Colonic mucosa (tissue), 4 donors: ENCODE data around the gene FOXP1. TPM values are rescaled to one million over a fixed set of nuclear protein-coding genes. Genes with fewer than 3 reads are reported as not detected.
A peak's percentile ranks its signal among the peaks of the same experiment; 100 is the strongest.

Experiments used
- DNase-seq: peaks from one replicate; pipeline ENCODE4 v3.0.0-alpha.2; 2020
- H3K27ac ChIP-seq: fragments of 200-600 bp; one replicate; pipeline ENCODE4 v1.8.0; 2021
- H3K27me3 ChIP-seq: fragments of 200-600 bp; one replicate; pipeline ENCODE4 v1.8.0; 2021
- H3K36me3 ChIP-seq: fragments of 200-600 bp; one replicate; pipeline ENCODE4 v1.8.0; 2021
- H3K4me1 ChIP-seq: fragments of 200-600 bp; one replicate; pipeline ENCODE4 v1.8.0; 2021; ENCODE audit warnings: mild to moderate bottlenecking
- H3K4me3 ChIP-seq: fragments of 200-600 bp; one replicate; pipeline ENCODE4 v1.8.0; 2021
- H3K9ac ChIP-seq, 2 donors: one replicate each; pipeline ENCODE4 v1.7.0; 2013; ENCODE audit warnings: control low read depth in 2 of 2, low read depth in 2 of 2, low read length in 2 of 2
- H3K9me3 ChIP-seq: fragments of 200-600 bp; one replicate; pipeline ENCODE4 v1.8.0; 2021
- CTCF ChIP-seq: fragments of 200-600 bp; IDR thresholded peaks from one replicate; pipeline ENCODE4 v1.8.0; 2022; ENCODE audit warnings: antibody characterized with exemption, mild to moderate bottlenecking
- intact Hi-C: fragments of 100-400 bp; cut with DNase I; formaldehyde crosslinking; loops from one replicate; pipeline ENCODE4 v1.14.1; 2022
- total RNA-seq, 2 donors: library from RNA; stranded (reverse); fragmentation: NEBNext Ultra II Directional in 1 of 2; extraction: Animal tissue kit (Norgen Biotek cat#: 25700) in 1 of 2; gene quantifications; one replicate each; pipeline ENCODE4 v1.2.1, GENCODE V29; 2021
- donor health status: healthy.
- donor health status: DM: no; HTN: no; CAD: no.
- donor health status: DM: no; HTN: no; CAD: no.

FOXP1 gene
- total RNA-seq, 2 donors from 2014 or later = 127 to 128 TPM

- H3K27ac ChIP-seq = no peak overlapping the region
Measured at GRCh38 chr3:71175691-71176365, 407.7 kb downstream of the FOXP1 start.

GRCh38 chr3:71172951-71173350 lies 410.6 kb downstream of the FOXP1 start:
- Histone ChIP-seq H3K9ac (no peak overlapping the region), H3K36me3 (no peaks in the 10 kb centered on the region), H3K9me3 (no peaks in the 10 kb centered on the region), H3K27ac (no peak overlapping the region), H3K27me3 (no peaks in the 10 kb centered on the region), H3K4me1 (peaks cover 5% of the 10 kb centered on the region), H3K4me3 (no peak overlapping the region)
- intact Hi-C loops = no loop called here
- no peak for TF ChIP-seq CTCF
- no peak for DNase-seq

More at GRCh38 chr3:71175691-71176365, 407.7 kb downstream of the FOXP1 start:
- TF ChIP-seq CTCF = no peak
- no peak for DNase-seq
- no peaks in the 10 kb centered on the region for H3K4me1 ChIP-seq
- no peaks in the 10 kb centered on the region for H3K27me3 ChIP-seq
- H3K9me3 ChIP-seq = no peaks in the 10 kb centered on the region
- no peak overlapping the region for H3K4me3 ChIP-seq
- intact Hi-C loops = no loop called here
- H3K36me3 ChIP-seq = no peaks in the 10 kb centered on the region
- no peak overlapping the region for H3K9ac ChIP-seq

GRCh38 chr3:71172189-71172588 lies 411.3 kb downstream of the FOXP1 start:
- Histone ChIP-seq H3K9me3 (no peaks in the 10 kb centered on the region), H3K4me3 (no peak overlapping the region), H3K27me3 (no peaks in the 10 kb centered on the region), H3K9ac (no peak overlapping the region), H3K36me3 (no peaks in the 10 kb centered on the region), H3K27ac (no peak overlapping the region), H3K4me1 (peaks cover 5% of the 10 kb centered on the region)
- intact Hi-C loops = no loop called here
- TF ChIP-seq CTCF = no peak
- no peak for DNase-seq

- Histone ChIP-seq H3K9ac (no peak overlapping the region), H3K4me1 (peaks cover 5% of the 10 kb centered on the region), H3K27ac (no peak overlapping the region), H3K36me3 (no peaks in the 10 kb centered on the region), H3K9me3 (no peaks in the 10 kb centered on the region), H3K27me3 (no peaks in the 10 kb centered on the region), H3K4me3 (no peak overlapping the region)
- intact Hi-C loops = no loop called here
- no peak for TF ChIP-seq CTCF
- DNase-seq = no peak
Measured at GRCh38 chr3:71171247-71171646, 412.3 kb downstream of the FOXP1 start.

- no peak for TF ChIP-seq CTCF
- H3K4me1 ChIP-seq = peaks cover 5% of the 10 kb centered on the region
- H3K27me3 ChIP-seq = no peaks in the 10 kb centered on the region
- no peak overlapping the region for H3K9ac ChIP-seq
- DNase-seq = no peak
- H3K36me3 ChIP-seq = no peaks in the 10 kb centered on the region
- no peak overlapping the region for H3K4me3 ChIP-seq
- no peaks in the 10 kb centered on the region for H3K9me3 ChIP-seq
- intact Hi-C loops = no loop called here
- peak overlapping the region; percentile 39 for H3K27ac ChIP-seq
Measured at GRCh38 chr3:71168880-71169411, 414.6 kb downstream of the FOXP1 start.
